Measurements from ENCODE around the gene LAGE3. TPM values are rescaled to one million over a fixed set of nuclear protein-coding genes. Genes with fewer than 3 reads are reported as not detected.
A peak's percentile ranks its signal among the peaks of the same experiment; 100 is the strongest.

The LAGE3 gene
- total RNA-seq, 1 experiment from 2014 or later, result 21.1 TPM

DNA sequence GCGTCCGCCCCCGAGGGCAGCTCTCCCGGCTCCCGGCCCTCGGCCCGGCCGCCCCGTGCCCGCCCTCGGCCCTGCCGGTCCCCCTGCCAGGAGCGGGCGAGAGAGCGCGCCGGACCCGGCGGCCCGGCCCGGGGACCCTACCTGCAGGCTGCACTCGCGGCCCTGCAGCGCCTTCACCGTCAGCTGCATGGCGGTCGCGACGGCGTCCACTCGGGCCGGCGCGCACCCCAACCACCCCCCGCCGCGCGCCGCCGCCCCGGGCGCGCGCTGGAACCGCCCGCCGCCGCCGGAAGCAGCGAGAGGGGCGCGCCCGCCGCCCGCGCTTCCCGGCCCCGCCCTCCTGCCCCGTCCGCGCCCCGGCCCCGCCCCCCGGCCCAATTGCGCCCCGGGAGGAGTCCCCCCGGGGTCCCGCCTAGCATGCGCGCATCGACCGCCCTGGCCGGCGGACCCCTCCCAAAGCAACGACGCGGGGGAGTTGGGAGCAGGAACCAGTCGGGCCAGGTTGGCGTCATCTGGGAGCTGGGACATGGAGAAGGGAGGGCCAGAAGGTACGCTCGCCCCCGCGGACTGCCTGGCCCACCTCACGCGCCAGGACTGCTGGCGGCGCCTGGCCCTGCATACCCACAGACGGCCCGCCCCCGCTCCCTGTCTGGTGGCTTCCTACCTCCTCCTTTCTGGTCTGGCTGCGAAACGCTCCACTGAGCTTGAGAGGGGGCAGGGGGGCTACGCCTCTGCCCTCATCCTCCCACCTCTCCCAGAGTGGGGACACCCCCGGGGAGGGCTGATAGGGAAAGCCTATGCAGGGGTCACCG lies 7.5 kb upstream of the LAGE3 start, which contains the start of gene UBL4A:
UBL4A (minus strand) TSS at position 220 of the 812 bp plus-strand sequence; CDS start at position 189, 31 bp downstream.
- intact Hi-C loops (cut with micrococcal nuclease), result no loop called here
- Mint-ChIP-seq H3K36me3 (ENCODE audit: insufficient read depth, unreplicated experiment) (peaks cover 24% of the 10 kb centered on the region), H3K27me3 (ENCODE audit: insufficient read depth, unreplicated experiment) (peaks cover 23% of the 10 kb centered on the region), H3K27ac (ENCODE audit: low read depth, unreplicated experiment) (no peak within 1 kb of the TSS), H3K9me3 (ENCODE audit: unreplicated experiment) (no peaks in the 10 kb centered on the region), H3K4me1 (ENCODE audit: insufficient read depth, unreplicated experiment) (peaks cover 7% of the 10 kb centered on the region), H3K4me3 (ENCODE audit: unreplicated experiment) (peak within 1 kb of the TSS; percentile 65)
- BruUV-seq (replicated peaks), result no TSS peak
- ChIA-PET POLR2A (interaction anchor here (0.6 to 3.5 kb wide), 15 partner anchors 13 to 1545 kb away, joined by 3 to 13 read pairs (median 4); partner anchors contain the start of genes ATP6AP1, RPL10 and TAFAZZIN), CTCF (interaction anchor here (1.0 to 1.2 kb wide), 3 partner anchors 14 to 113 kb away, joined by 3 to 4 read pairs (median 4); no protein-coding TSS in a partner anchor)
- DNase-seq (ENCODE audit: unreplicated experiment), result peak; percentile 26
- TF ChIP-seq, protein P1, sequence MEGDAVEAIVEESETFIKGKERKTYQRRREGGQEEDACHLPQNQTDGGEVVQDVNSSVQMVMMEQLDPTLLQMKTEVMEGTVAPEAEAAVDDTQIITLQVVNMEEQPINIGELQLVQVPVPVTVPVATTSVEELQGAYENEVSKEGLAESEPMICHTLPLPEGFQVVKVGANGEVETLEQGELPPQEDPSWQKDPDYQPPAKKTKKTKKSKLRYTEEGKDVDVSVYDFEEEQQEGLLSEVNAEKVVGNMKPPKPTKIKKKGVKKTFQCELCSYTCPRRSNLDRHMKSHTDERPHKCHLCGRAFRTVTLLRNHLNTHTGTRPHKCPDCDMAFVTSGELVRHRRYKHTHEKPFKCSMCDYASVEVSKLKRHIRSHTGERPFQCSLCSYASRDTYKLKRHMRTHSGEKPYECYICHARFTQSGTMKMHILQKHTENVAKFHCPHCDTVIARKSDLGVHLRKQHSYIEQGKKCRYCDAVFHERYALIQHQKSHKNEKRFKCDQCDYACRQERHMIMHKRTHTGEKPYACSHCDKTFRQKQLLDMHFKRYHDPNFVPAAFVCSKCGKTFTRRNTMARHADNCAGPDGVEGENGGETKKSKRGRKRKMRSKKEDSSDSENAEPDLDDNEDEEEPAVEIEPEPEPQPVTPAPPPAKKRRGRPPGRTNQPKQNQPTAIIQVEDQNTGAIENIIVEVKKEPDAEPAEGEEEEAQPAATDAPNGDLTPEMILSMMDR (IDR thresholded peaks at IDR 0.05; ENCODE audit: unreplicated experiment), result no peak

DNA sequence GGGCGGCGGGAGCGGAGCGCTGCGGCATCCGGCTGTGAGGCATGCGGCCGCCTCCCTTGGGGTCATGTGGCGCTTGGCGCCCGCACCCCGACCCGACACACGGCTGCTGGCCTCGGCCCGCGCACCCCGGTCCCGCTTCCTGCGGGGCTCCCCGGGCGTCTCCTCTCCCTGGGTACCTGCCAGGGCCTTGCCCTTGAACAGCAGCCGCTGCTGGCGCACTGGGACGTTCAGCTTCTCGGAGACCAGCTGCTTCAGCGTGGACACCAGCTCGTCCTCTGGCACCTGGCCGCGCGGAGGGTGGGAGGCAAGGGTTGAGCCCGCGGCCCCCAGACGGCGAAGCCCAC lies 6.9 kb upstream of the LAGE3 start:
- peaks cover 7% of the 10 kb centered on the region for H3K4me1 Mint-ChIP-seq (ENCODE audit: insufficient read depth, unreplicated experiment)
- ChIA-PET CTCF (interaction anchor here (1.2 kb wide), 1 partner anchor 13 kb away, joined by 4 read pairs; no protein-coding TSS in a partner anchor), POLR2A (interaction anchor here (0.7 to 3.5 kb wide), 10 partner anchors 13 to 718 kb away, joined by 4 to 13 read pairs (median 6); partner anchors contain the start of genes ATP6AP1, RPL10 and TAFAZZIN)
- H3K27ac Mint-ChIP-seq (ENCODE audit: low read depth, unreplicated experiment), result no peak overlapping the region
- no TSS peak for BruUV-seq (replicated peaks)
- peaks cover 23% of the 10 kb centered on the region for H3K27me3 Mint-ChIP-seq (ENCODE audit: insufficient read depth, unreplicated experiment)
- DNase-seq (ENCODE audit: unreplicated experiment), result peak; percentile 13
- H3K9me3 Mint-ChIP-seq (ENCODE audit: unreplicated experiment), result no peaks in the 10 kb centered on the region
- intact Hi-C loops (cut with micrococcal nuclease), result no loop called here
- TF ChIP-seq, protein P1 (IDR thresholded peaks at IDR 0.05; ENCODE audit: unreplicated experiment), result no peak
- peak overlapping the region; percentile 52 for H3K4me3 Mint-ChIP-seq (ENCODE audit: unreplicated experiment)
- peaks cover 24% of the 10 kb centered on the region for H3K36me3 Mint-ChIP-seq (ENCODE audit: insufficient read depth, unreplicated experiment)

DNA sequence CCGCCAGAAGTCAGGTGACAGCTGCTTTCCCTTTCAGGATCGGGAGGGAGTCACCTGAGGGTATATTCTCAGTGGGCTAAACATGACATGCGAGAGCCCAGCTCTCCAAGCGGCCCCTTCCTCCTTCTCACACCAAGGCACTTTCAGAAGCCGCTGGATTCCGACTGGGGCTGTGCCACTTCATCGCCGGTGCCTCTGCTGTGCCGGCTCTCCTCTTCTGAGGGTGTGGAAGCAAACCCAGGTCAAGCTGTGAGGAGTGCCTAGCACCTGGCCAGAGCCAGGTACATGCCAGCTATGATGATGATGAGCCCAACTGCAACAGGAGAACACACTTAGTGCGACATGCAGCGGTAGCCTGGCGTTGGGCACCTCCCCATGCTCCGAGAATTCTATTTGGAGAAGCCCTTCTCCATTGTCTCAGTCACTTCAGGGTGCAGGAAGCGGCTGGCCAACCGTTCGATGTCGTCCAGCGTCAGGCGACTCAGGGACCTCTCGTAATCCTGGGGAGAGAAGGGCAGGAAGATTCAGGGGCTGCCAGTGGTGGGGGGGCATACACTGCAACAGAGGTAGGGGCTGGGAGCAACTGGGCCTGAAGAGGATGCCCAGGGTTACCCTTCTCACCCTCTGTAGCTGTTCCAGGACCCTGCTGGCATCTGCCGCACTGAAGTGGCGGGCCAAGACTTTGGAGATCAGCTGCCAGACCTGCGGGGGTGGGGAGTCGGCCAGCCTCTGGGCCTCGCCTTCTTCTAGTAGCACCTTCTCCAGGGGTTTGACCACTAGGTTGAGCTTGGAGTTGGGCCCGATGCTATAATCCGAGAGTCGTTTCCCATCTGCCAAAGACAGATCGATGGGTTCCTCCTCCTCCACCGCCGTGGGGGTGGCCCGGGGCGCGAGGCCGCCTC lies 6.3 kb upstream of the LAGE3 start:
- DNase-seq (ENCODE audit: unreplicated experiment), result no peak
- no TSS peak for BruUV-seq (replicated peaks)
- H3K27ac Mint-ChIP-seq (ENCODE audit: low read depth, unreplicated experiment), result no peak overlapping the region
- intact Hi-C loops (cut with micrococcal nuclease), result no loop called here
- H3K9me3 Mint-ChIP-seq (ENCODE audit: unreplicated experiment), result no peaks in the 10 kb centered on the region
- H3K4me1 Mint-ChIP-seq (ENCODE audit: insufficient read depth, unreplicated experiment), result peaks cover 7% of the 10 kb centered on the region
- peaks cover 23% of the 10 kb centered on the region for H3K27me3 Mint-ChIP-seq (ENCODE audit: insufficient read depth, unreplicated experiment)
- H3K36me3 Mint-ChIP-seq (ENCODE audit: insufficient read depth, unreplicated experiment), result peaks cover 24% of the 10 kb centered on the region
- POLR2A ChIA-PET, result interaction anchor here (0.7 to 3.5 kb wide), 10 partner anchors 10 to 719 kb away, joined by 3 to 13 read pairs (median 5); partner anchors contain the start of genes ATP6AP1, RPL10 and TAFAZZIN
- TF ChIP-seq, protein P1 (IDR thresholded peaks at IDR 0.05; ENCODE audit: unreplicated experiment), result no peak
- peak overlapping the region; percentile 52 for H3K4me3 Mint-ChIP-seq (ENCODE audit: unreplicated experiment)
- CTCF ChIA-PET, result interaction anchor here (0.6 to 1.2 kb wide), 3 partner anchors 12 to 55 kb away, joined by 3 to 6 read pairs (median 4); no protein-coding TSS in a partner anchor

All from MCF 10A (cell line).